HG02852 (cell line): Measurements from ENCODE around the gene CNGB1.
"Not testable (repeated sequence)": the region's sequence is repeated elsewhere in the genome, so short reads cannot be mapped to it uniquely, and the experiment has no call there.

Source experiments
- ATAC-seq: cut with Tn5 transposase; IDR thresholded peaks from one replicate; pipeline ENCODE4 v1.9.1; 2021; ENCODE audit warnings: mild to moderate bottlenecking, moderate library complexity; ENCODE audit not compliant: unreplicated experiment

Gene CNGB1

DNA sequence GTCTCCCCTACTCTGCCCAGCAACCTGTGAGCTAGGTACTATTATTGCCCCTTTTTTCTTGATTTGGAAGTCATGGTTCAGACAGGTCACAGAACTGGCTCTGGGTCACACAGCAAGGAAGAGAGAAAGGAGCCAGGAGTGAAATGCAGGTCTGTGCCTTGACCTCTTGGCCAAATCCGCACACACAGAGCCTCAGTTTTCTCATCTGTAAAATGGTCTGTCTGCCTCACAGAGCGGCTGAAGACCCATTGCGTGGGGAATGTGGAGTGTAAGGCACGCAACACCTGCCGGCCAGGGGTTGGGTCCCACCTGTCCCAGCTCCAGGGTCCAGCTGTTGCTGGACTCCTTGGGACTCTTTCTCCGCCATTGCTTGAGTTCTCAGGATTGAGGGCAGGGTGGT, 32.4 kb downstream of the CNGB1 start:
- no peak for ATAC-seq

DNA sequence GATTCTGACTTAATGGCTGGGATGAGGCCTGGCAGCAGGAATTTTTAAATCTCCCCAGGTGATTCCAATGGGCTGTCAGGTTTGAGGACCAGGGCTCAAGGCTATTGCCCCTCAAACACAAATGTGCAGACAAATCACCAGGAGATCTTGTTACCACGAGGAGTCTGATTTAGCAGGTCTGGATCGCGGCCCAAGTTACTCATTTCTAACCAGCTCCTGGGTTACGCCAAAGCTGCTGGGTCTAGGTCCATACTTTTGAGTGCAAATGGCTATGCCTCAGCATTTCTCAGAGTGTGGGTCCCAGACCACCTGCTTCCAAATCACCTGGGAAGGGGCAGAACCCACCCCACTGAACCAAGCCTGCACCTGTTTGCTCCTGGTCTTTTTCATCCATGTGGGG, 33.1 kb downstream of the CNGB1 start:
- ATAC-seq = no peak

DNA sequence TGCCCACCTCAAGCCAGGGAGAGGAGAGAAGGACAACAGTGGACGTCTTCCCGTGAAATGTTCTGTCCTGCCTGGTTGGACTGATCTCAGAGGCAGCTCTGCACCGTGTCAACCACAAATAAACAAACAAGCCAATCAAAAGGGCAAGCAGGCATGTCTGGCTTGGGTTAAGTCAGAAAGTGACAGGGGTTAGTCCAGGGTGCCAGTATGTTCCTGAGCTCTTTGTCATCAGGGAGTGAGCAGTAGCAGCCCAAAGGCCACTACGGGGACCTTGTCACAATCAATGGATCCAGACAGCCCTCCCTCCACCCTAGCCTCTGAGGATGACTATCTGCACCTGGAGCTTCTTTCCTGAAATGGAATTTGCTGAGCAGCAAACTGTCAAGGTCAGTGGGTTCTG, 35.0 kb downstream of the CNGB1 start:
- ATAC-seq = no peak

DNA sequence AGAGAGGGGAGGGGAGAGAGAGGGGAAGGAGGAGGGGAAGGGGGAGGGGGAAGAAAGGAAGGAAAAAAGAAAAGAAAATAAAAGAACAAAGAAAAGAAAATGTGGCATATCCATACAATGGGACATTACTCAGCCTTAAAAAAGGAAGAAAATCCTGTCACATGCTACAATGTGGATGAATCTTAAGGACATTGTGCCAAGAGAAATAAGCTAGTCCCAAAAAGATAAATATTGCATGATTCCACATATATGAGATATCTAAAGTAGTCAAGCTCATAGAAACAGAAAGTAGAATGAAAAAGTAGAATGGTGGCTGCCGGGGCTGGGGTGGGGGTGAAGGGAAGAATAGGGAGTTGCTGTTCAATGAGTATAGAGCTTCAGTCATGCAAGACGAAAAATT, 40.4 kb downstream of the CNGB1 start:
- ATAC-seq = no peak

DNA sequence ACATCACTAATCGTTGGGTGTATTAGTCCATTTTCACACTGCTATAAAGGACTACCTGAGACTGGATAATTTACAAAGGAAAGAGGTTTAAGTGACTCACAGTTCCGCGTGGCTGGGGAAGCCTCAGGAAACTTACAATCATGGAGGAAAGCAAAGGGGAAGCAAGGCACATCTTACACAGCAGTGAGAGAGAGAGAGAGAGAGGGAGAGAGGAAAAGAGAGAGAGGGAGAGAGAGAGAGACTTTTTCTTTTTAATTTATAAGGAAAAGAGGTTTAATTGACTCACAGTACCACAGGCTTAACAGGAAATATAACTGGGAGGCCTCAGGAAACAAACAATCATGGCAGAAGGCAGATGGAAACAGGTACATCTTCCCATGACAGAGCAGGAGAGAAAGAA, 41.7 kb downstream of the CNGB1 start:
- ATAC-seq = no peak

DNA sequence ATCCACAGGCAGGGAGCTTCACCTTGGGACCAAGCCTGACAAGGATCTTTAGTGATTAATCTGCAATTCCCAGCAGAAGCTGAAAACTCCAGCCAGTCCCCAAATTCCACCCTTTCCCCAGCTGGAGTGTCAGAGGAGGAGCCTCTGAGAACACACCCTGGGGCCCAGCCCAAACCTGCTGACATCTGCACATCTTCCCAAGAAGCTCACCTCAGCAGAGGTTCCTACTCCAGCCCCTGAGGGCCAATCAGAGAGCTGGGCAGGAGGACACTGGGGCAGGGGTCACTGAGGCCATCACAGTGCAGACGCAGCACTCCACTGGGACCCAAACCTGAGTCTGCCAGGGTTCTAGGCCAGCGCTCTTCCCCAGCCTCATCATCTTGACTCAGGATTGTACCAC, 44.9 kb downstream of the CNGB1 start:
- ATAC-seq = no peak

DNA sequence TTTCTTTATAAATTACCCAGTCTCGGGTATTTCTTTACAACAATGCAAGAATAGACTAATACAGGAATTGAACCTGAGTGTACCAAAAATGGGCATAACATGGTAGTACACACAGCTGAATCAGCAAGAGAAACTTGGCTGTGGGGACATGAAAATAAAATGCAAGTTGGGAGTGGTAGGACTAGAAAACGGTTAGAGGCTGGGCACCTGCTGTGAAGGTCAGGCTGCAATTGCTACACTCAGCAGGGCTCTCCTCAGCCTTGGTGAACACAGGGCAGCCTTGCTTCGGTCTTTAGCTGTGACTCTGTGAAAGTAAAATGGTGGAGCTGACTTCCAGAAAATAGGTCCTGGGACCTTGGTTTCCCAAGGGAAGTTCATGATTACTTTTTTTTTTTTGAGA, 45.6 kb downstream of the CNGB1 start:
- no peak for ATAC-seq

DNA sequence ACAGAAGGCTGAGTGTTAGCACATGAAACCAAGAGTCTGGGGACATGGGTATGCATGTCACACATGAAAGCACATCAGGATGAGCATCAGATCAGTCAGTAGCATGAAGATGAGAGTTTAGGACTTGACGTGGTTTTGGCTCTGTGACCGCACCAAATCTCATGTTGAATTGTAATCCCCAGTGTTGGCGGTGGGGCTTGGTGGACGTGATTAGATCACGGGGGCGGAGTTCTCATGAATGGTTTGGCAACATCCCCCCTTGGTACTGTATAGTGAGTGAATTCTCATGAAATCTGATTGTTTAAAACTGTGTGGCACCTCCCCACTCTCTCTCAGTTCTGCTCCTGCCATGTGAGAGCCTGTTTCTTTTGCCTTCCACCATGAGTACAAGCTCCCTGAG, 46.4 kb downstream of the CNGB1 start:
- no peak for ATAC-seq

DNA sequence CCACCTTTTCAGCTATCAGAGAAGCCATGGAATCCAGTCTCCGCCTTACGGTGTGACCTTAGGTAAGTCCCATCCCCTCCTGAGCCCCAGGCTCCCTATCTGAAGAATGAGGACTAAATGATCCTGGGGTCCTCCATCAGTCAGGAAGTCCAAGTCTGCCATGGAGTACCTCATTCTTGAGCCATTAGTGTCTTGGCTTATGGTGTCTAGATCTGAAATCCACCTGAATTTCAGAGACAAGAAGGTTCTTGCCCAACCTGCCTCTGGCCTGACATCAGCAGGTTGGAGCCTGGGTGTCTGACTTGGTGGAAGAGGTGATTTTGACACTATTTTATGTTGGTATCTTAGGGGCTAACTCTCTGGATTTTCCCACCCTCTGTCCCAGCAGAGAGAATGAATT, 47.1 kb downstream of the CNGB1 start:
- ATAC-seq = no peak

DNA sequence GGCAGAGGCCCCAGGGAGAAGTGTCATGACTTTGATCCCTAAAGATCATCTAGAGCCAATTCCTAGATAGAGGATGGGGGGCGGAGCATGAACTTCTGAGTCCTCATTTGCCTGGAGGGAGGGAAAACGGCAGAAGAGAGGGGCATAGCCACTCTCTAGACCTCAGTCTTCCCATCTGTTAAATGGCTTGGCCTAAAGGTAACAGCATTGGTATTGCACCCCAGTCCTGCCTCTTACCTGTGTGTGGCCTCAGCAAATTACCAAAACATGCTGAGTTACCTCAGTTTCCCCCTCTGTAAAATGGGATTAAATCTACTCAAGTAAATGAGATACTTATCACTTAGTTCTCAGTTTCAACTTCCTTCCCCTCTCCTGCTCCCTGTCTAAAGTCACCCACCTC, 47.5 kb downstream of the CNGB1 start:
- no peak for ATAC-seq

DNA sequence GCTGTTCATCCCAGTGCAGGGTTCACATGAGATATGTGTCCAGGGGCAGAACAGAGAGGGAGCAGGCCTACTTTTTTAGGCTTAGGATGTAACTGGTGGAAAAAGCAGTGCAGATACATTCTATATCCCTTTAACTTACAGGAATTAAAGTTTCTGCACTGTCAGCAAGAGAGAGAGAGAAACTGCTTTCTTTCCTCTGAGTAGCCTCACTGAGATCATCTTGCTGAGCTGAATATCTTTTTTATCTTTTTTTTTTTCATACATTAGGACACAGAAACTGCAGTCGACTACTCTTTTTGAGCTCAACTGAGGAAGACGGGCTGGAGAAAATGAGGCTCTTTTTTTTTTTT, 50.1 kb downstream of the CNGB1 start:
- no peak for ATAC-seq

DNA sequence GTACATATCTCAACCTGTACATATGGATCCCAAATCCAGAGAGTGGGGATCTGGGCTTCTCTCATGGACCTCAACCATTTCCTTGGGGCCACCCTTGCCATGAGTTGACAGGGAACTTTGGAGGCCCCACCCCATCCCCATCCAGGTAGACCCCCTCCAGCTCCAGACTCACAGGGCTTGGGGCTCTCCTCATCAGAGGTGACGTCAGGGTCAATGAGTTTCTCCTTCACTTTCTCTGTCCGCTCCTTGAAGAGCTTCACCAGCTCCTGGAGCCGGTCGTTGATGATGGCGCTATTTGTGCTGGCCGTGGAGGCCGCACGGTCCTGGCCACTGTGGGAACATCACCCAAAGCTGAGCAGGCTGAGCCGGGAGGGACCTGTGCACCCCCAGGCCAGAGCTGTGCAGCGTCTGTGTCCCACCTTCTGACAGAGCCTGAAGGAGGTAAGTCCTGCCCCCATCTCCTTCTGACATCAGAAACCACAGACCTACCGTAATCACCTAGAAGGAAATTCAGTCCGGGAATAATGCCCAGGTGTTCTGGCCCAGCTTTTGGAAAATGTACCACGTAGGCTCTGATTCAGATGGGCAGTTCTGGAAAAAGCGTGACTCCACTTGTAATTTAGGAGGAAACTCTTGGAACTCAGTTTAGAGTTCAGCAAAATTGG, 50.6 kb downstream of the CNGB1 start:
- no peak for ATAC-seq

DNA sequence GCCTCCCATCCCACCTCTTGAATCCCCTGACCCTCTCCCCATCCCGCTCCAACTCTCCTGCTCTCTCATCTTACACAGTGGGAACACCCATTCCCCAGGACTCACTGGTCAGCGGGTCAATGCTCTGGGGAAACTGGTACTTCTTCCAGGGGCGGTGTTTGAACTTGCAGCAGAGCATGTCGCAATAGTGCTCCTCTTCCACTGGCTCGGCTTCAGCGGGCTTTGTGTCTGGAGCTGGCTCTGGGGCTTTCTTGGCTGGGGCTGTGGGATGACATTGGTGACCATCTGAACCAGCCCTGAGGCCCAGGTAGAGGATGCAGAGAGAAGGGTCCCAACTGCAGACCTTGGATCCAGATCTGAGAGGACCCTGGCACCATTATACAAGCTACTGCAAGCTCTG, 51.9 kb downstream of the CNGB1 start:
- no peak for ATAC-seq

DNA sequence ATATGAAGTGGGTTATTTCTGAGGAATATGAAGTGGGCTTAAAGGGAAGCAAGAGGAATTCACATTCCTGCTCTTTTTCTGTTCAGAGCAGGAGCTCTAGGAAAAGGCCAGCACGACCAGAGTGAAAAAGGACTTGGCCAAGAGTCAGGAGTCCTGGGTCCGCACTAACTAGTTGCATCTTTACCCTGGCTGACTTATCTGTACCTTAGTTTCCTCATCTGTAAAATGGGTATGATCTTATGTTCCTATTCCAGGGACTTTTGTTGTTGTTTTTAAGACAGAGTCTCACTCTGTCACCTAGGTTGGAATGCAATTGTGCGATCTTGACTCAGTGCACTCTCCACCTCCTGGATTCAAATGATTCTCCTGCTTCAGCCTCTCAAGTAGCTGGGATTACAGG, 52.5 kb downstream of the CNGB1 start:
- no peak for ATAC-seq

DNA sequence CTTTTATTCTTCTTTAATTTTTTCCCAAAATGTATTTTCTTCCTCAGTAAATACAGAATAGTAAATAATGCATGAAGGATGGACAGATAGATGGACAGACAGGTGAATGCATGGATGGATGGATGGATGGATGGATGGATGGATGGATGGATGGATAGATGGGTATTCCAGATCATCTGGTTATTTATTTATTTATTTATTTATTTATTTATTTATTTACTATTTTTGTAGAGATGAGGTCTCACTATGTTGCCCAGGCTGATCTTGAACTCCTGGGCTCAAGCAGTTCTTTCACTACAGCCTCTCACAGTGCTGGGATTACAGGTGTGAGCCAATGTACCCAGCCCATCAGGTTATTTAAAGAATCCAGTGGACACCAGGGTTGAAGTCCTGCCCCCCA, 53.0 kb downstream of the CNGB1 start:
- ATAC-seq = not testable (repeated sequence)

DNA sequence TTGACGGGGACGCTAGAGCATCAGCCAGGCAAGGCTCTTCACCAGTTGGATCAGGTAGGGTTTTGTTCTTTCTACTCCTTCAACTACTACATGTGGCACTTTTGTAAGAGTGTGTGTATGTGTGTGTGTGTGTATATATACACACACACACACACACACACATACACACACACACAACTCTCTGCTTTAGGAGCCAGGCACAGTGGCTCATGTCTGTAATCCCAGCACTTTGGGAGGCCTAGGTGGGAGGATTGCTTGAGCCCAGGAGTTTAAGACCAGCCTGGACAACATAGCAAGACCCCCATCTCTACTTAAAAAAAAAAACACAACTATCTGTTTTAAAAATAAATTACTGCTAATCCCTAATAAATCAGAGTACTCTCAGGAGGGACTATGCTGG, 53.4 kb downstream of the CNGB1 start:
- ATAC-seq = not testable (repeated sequence)

DNA sequence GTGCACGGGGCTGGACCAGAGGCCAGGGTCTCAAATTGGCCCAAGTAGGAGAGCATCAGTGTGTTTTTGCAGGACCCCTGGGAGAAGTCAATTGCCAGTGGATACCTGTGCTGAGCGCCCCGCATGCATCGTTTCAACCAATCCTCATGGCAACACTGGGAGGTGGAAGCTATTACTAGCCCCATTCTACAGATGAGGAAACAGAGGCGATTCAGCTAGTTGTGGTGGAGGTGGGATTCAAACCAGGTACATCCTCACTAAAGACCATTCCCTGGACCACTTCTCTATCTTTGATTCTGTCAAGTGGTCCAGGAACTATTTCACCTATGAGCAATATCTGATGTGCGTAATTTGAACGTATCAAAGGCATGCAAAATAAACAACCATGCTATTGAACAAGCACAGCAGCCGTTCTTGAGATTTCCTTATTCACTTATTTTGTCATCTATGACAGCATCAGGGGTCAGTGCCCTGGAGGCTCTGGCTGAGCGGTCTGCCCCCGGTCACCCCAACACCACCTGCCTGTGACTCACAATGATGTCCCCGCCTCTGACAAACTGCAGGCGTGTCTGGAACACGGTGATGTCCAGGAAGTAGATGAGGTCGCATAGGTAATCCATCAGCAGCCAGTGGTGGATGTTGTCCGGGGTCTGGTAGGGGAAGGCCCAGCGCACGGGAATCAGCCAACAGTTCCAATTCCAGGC, 54.0 kb downstream of the CNGB1 start:
- ATAC-seq = no peak

DNA sequence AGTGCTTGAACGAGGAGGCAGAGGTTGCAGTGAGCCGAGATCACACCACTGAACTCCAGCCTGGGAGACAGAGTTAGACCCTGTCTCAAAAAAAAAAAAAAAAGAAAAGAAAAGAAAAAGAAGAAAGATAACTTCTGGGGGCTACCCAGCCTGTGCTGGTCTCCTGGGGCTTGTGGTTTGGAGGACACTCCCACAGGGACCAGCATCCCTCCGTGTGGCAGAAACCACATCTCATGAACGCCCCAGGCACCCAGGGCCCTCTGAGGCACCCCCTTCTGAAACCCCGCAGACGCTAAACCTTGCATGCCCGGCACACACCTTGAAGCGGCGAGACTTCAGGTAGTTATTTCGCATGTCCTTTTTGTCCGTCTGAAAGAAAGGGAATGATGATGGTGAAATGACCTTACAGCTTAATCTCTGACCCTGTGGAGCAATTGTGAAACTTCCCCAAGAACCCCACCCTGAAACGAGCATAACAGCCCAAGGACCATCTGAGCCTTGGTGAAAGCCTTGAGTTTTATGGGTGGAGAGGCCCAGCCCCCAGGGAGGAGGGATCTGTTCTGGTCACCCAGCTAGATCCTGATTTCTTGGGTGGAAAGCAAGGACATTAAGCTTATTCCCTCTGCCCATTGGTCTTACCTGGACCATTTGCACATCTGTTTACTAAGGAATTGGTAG, 55.0 kb downstream of the CNGB1 start:
- ATAC-seq = no peak

DNA sequence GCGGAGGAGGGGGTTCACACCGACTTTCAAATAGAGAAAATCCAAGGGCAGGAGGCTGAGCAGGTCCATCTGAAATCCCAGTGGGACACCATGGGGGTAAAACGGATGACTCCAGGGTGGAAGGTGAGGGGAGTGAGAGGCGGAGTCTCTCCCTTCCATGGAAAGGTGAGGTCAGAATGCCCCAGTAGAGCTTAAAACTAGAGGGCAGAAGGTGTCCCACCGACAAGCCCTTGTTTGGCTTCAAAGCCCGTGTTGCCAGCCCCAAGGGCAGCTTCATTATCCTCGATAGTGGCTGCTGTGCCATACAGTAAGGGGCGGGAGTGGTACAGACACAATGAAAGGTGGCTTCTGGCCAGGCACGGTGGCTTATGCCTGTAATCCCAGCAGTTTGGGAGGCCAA, 55.7 kb downstream of the CNGB1 start:
- ATAC-seq = no peak

DNA sequence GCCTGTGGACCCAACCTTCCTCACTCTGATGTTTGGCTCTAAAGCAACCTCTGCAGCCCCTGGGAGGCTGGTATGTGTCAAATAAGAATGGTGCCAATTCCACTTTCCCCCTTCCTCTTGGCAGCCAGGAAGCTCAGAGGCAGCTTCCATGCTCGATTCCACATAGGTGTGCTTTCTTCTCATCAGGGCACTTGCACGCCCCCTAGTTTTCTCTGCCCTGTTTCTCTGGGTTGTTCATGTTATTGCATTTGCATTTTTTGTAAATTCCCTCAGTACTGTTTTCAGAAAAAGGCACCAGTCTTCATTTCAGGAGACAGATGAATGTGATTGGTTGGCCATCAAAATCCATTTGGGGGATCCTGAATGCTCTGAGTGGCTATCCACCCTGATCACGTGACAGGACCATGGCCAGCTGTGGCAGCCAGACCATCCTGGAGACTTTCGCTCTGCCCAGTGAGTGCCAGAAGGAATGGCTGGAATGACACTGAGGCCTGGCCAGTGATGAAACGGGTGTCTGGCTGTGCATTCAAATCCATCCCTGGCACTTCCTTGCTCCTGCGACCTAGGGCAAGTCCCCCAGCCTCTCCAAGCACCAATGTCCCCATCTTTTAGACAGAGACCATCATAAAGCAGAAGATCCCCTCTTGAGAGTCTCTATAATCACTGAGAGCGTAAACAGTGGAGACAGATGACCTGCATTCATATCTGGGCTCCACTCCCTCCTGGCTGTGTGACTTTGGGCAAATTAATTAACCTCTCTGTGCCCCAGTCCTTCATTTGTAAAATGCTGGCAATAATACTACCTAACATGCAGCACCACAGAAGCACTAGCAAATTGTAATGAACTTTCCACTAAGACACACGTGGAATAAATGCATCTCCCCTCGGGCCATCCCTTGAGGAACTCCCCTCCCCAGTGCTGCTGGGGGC, 56.4 kb downstream of the CNGB1 start:
- ATAC-seq = no peak

DNA sequence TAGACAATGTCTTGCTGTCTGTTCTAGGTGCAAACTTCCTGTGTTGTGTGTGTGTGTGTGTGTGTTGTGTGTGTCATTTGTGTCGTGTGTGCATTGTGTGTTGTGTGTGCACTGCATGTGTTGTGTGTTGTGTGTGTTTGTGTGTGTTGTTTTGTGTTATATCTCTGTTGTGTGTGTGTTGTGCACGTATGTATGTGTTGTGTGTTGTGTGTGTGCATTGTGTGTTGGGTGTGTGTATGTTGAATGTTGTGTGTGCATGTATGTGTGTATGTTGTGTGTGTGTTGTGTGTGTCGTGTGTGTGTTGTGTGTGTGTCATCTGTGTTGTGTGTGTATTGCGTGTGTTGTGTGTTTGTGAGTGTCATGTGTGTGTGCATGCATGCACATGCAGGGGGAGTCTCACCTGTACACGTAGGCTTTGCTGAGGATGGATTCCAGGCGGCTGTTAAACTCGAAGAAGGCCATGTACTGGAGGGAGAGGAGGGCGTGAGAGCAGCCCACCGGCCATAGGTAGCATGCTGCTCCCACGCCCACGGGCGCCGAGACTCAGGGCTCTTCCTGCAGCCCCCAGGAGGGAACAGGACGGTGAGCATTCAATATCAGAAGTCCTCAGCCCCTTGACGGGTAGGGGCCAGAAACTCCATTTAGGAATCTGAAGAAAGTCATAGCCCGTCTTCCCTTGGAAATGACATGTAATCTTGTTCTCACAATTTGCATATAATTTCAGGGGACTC, 58.2 kb downstream of the CNGB1 start:
- ATAC-seq = no peak
